GM21360 (cell line): ENCODE data around the gene LIX1L.

ENCODE experiments used
- ATAC-seq: cut with Tn5 transposase; IDR thresholded peaks from one replicate; pipeline ENCODE4 v1.9.1; 2021; ENCODE audit warnings: mild to moderate bottlenecking, moderate library complexity; ENCODE audit not compliant: unreplicated experiment

LIX1L gene

DNA sequence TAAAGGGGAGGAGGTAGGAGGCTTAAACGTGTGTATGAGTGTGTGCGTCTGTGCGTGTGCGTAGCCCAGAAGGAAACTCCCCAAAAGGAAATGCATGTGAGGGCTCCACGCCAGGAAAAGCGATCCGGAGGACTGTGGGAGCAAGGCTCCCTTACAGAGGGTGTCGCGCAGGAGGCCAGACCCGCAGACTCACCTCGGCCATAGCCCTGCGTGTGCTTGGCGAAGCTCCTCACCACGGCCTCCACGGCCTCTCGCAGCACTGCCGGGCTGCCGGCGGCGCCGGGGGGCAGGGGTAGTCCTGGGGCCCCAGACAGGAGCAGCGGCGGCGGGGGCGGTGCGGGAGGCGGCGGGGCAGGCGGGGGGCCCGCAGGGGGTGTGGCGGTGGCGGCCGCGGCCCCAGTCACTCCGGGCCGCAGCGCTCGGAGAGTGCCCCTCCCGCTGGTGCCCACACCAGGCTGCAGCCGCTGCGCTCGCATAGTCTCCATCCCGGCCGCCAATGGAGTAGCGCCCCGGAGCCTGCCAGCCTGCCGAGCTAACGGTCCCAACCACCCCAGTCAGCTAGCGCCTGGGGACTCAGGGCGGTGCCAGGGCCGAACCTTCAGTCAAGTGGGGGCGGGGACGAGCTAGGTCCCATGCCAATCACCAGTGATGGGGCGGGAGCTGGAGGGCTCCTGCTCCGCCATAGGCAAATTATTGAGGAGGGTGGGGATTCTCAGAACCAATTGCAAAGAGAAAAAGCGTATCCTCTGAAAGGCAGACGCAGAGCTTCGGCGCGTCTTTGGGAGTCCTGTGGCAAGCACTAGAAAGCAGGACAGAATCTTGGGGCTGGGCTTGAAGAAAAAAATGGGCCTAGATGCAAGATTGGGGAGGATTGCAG, at the start of gene LIX1L:
TSS of gene LIX1L (minus strand) at position 575 of the 877 bp plus-strand sequence. CDS start at position 485, 90 bp downstream.
- ATAC-seq: peak; percentile 63

DNA sequence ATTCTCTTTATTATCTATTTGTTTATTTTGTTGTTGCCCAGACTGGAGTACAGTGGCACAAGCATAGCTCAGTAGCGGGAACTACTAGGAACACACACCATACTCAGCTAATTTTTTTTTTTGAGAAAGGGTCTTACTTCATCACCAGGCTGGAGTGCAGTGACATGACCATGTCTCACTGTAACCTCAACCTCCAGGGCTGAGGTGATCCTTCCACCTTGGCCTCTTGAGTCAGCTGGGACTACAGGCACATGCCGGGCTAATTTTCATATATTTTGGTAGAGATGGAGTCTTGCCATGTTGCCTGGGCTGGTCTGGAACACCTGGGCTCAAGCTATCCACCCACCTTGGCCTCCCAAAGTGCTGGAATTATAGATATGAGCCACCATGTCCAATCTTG, 43.9 kb upstream of the LIX1L start:
- no peak for ATAC-seq

DNA sequence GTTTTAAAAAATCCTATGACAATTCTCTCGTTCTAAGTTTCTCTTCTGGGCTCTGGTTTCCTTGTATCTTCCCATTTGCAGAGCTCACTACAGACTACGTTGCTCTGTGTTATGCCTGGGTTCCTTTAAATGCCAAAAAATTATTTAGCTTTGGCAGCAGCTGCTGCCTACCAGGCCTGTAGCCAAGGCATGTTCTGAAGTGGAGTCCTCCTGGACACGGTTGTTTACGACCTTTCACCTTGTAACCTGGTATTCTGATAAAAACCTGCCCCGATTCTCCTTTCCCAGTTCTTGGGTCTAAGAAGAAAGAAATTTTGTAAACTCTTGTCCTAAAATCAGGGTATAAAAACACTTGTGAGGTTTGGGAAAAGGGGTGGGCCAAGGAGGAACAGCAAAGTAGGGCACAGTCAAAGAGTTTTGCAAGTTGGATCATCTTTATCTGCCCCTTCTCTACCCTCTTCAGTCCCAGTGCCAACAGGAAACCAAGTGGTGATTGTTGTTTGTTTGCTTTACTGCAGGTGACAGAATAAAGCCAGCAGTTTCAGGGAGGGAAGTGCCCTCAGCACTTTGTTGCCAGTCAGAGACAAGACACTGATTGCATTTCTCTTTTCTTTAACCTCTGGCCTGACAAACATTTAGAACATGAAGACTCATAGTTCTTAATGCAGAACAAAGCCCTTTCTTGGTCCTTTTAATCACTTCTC, 41.7 kb upstream of the LIX1L start:
- ATAC-seq: no peak

- no peak for ATAC-seq
These were observed 39.9 kb upstream of the LIX1L start for GRCh38 chr1:145997718-145998023.

DNA sequence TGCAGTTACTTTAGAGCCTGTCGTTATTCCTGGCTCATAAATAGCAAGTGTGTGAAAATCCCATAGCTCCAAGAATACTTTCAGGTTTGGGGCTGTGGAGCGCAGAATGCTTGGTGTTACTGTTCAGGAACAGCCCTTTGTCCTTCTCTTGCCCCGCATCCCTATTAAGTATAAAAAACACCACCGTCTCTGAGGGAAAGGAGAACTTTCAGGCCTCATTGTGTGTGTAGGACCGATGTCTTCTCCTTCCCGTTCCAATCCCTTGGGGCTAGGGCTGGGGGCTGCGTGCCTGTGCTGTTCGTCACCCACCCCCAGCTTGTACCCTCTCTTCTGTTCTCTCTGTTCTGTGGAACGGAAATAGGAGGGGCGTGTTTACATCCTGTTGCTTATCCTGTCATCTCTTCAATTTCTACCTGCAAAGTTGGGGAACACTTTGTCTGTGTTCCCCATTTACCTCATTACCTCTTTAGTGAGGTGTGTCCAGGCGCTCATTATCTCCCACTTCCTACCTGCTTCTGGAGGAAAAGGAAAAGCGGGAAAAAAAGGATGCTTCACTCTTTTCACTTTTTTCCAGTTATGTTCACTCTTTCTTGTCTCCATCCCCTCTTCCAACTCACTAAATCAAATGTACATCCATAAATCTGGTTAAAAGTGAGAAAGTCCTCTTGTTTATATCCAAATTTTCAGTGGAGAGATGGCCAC, 39.4 kb upstream of the LIX1L start:
- ATAC-seq: peak; percentile 16

DNA sequence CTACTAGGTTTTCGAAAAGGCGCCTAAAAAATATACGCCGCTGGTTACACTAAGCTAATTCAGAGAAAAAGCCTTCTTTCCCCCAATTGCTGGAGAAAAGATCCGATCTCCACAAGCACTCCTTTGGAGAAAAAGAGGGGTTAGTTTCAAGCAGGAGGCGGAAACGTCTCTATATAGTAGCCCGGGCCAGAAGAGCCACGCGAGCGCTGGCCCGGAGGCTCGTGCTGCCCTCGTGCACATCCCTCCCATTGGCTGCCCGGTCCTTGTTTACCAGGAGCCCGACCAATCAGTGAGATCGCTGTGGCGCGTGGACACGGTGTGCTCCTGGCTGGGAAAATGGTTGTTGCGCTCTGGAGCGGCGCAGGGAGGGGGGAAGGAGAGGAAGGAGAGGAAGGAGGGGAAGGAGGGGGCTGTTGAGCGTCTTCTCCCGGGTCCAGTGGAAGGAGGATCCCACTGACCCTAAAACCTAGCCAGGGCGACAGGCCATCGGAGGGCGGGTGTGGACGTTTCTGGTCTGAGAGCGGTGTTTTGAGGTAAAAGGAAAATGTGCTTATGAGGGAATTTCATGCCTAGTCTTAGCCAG, 38.7 kb upstream of the LIX1L start, which contains the start of gene TXNIP:
TSS of gene TXNIP (minus strand) at position 147 of the 583 bp plus-strand sequence. CDS start 313 bp downstream, outside the sequence.
- ATAC-seq: peak; percentile 88

DNA sequence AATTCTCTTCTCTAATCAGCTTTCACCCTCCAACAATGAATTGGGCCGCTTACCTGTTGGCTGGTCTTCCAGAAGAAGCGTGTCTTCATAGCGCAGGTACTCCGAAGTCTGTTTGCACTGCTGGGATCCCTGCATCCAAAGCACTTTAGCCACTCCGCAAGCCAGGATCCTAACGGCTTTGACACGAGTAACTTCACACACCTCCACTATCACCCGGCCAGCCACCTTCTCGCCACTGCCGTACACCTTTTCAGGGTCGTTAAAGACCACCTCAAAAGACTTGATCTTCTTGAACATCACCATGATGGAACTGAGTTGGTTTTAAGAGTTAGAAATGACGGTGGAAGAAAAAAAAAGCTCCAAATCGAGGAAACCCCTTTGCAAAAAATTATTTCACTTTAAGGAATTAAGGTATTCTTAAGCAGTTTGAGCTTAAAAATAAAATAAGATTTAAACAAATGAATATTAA, 38.2 kb upstream of the LIX1L start:
- no peak for ATAC-seq

DNA sequence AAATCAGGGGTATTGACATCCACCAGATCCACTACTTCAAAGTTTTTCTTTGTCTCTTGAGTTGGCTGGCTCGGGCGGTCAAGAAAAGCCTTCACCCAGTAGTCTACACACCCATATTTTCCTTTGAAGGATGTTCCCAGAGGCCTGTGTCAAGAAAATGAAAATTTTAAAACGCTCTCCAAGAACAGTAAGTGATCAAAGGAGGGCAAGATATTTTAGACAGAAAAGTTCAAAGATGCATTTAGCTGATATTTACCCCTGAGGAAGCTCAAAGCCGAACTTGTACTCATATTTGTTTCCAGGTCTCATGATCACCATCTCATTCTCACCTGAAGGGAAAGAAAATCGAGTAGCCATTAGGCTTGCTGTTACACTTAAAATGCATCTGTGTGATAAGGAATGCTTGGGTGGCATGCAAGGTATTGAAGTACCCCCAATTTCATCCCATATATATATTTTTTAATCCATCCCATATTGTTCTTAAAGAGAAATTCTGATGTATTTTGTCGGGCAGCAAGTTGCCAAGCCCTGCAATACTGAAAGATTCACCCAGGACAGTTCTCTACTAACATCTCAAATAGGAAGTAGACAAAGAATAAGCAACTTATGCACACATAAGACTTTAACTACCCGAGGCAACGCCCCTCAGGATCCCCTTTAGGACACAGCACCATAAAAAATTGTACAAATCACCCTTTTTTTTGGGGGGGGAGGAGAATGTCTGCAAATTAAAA, 37.5 kb upstream of the LIX1L start:
- ATAC-seq: no peak

- ATAC-seq: no peak
These were observed 36.7 kb upstream of the LIX1L start for GRCh38 chr1:145994391-145995120.

GRCh38 chr1:145993618-145994390, 36.0 kb upstream of the LIX1L start:
- ATAC-seq: no peak

GRCh38 chr1:145992958-145993617, 35.3 kb upstream of the LIX1L start:
- ATAC-seq: no peak

GRCh38 chr1:145992502-145992936, 34.7 kb upstream of the LIX1L start:
- no peak for ATAC-seq

GRCh38 chr1:145991735-145992412, 34.1 kb upstream of the LIX1L start:
- no peak for ATAC-seq

- ATAC-seq: no peak
These were observed 32.5 kb upstream of the LIX1L start for GRCh38 chr1:145990249-145990855.

- no peak for ATAC-seq
These were observed 31.0 kb upstream of the LIX1L start for GRCh38 chr1:145988773-145989172.

GRCh38 chr1:145987926-145988325, 30.1 kb upstream of the LIX1L start:
- ATAC-seq: no peak

DNA sequence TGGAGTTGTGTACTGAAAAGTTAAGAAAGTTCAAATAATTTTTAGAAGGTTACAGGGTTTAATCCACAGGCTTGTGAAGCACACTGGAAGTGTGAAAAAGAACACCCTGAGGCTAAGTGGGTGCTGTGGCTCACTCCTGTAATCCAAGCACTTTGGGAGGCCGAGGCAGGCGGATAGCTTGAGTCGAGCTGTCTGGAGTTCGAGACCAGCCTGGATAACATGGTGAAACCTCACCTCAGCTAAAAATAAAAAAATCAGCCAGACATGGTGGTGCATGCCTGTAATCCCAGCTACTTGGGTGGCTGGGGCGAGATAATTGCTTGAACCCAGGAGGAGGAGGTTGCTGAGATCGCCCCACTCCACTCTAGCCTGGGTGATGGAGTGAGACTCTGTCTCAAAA, 28.7 kb upstream of the LIX1L start:
- ATAC-seq: no peak
